HG03135 (cell line): ENCODE measurements around the gene ENOSF1.

Experiments
- ATAC-seq: cut with Tn5 transposase; IDR thresholded peaks from one replicate; pipeline ENCODE4 v1.9.1; 2021; ENCODE audit warnings: mild to moderate bottlenecking, moderate library complexity; ENCODE audit not compliant: unreplicated experiment

ENOSF1 gene

DNA sequence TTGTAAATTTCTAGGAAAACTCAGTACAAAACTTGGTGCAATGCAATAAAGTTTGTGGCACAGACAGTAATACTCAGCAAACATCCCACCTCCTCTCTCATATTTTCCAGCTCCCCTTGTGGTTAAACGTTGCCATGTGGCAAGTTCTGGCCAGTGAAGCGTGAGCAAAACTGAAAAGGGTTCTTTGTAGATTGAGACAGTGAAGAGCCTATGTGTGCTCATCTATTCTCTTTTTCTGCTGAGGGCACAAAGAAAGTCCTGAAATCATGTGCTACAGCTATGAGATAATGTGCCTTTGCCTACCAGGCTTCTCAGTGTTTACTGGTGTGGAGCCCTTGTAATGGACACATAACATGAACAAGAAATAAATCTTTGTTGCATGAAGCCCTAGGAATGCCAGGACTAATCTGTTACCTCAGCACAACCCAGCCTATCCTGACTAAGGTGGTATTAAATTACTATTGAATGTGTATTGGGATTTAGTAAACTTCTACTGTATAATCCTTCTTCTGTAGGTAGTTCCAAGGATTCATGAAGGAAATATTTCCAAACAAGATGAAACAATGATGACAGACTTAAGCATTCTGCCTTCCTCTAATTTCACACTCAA lies 67.9 kb downstream of the ENOSF1 start:
- ATAC-seq = no peak

DNA sequence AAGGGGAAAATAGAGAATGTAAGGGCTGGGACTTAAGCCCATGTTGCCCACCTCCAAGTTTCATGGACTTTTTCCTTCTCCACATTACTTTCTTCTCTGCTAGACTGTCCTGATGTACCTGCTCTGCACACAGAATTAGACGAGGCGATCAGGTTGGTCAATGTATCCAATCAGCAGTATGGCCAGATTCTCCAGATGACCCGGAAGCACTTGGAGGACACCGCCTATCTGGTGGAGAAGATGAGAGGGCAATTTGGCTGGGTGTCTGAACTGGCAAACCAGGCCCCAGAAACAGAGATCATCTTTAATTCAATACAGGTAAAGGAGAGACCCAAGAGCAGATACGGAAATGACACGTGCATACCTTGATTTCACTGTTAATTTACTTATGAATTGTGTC lies 71.2 kb downstream of the ENOSF1 start:
- ATAC-seq = no peak

DNA sequence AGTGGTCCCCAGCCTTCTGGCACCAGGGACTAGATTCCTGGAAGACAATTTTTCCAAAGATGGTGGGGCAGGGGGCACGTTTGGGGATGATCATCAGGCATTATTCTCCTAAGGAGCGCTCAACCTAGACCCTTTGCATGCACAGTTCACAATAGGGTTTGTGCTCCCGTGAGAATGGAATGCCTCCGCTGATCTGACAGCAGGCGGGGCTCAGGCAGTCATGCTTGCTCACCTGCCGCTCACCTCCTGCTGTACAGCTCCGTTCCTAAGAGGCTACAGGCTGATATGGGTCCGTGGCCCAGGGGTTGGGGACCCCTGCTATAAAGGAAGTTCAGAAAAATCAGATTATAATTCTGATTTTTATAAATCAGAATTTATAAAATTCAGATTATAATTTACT lies 77.3 kb downstream of the ENOSF1 start:
- no peak for ATAC-seq

DNA sequence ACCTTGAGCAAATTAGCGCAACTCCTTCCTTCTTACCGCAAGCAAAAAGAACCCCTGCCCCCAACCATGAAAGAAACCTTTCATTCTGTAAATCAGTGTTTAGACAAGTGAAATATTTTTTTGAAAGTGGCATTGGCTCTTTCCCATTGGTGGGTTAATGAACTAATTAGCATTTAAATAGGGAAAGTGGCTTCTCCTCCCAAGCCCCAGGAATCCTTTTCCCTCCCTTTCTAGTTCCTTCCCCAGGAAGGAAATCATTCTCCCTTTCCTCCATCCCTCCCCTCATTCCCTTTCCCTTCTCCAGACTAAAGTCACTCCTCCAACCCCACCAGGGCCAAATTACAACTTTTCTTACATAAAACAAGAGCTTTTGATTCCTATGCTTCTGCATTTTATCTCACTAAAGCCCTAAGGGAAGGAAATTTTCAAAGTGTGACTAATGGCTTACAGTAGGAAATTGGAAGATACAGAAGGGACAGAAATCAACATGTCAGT lies 77.8 kb downstream of the ENOSF1 start:
- no peak for ATAC-seq

DNA sequence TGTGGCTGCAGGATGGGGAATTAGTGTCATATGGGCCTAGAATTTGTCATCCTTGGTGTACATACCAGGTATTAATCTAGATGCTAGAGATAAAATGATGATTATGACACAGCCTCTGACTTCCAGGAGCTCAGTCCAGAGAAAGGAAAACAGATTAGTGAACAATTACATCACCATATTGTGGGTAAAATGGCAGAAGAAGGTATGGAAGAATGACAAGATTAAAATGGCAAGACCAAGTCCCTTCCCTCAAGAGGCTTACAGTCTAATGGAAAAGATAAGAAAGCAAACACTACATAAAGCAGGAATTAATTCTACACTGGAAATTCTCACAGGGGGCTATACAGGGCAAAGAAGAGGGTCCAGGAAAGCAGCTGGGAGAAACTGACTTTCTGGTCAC lies 80.9 kb downstream of the ENOSF1 start:
- ATAC-seq = no peak

DNA sequence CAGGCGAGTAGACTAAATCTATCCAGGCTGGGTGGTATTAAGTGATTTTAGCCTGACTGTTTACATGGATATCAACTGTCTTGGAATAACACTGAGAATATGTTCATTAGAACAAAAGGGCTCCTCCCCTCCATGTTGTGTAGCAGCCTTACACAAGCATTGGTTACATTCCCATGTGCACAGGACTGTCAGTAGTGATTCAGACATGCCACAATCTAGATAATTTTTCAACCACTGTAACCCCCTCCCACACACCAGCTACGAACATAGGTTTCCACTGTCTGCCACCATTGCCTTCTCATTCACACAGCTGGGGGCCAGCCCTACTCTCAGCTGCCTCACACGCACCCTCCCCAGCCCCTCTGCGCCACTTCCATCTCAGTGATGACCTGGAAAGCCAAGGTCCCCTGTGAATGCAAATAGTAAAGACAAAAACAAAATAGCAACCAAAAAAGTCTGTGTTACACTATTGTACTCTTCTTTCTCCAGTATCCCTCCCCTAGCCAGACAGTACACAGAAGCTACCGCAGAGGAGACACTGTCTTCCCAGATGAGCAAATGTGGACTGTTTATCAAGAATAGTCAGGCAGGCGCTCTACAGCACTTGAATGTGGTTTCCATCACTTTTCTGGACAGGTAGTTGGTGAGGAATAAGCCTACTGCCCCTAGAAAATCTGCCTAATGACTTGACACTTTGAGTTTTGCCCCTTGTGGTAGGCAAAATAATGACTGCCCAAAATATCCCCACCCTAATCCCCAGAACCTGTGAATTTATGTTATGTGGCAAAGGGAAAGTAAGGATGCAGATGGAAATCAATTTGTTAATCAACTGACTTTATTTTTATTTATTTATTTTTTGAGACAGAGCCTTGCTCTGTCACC lies 82.9 kb downstream of the ENOSF1 start:
- no peak for ATAC-seq

DNA sequence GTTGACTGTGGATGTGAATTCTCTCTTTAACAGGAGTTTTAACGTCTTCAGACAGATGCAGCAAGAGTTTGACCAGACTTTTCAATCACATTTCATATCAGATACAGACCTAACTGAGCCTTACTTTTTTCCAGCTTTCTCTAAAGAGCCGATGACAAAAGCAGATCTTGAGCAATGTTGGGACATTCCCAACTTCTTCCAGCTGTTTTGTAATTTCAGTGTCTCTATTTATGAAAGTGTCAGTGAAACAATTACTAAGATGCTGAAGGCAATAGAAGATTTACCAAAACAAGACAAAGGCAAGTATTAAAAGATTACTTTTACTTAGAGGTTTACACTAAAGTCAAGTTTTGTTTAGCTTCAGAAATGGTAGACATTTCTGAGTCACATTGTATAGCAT lies 85.2 kb downstream of the ENOSF1 start:
- ATAC-seq = no peak

DNA sequence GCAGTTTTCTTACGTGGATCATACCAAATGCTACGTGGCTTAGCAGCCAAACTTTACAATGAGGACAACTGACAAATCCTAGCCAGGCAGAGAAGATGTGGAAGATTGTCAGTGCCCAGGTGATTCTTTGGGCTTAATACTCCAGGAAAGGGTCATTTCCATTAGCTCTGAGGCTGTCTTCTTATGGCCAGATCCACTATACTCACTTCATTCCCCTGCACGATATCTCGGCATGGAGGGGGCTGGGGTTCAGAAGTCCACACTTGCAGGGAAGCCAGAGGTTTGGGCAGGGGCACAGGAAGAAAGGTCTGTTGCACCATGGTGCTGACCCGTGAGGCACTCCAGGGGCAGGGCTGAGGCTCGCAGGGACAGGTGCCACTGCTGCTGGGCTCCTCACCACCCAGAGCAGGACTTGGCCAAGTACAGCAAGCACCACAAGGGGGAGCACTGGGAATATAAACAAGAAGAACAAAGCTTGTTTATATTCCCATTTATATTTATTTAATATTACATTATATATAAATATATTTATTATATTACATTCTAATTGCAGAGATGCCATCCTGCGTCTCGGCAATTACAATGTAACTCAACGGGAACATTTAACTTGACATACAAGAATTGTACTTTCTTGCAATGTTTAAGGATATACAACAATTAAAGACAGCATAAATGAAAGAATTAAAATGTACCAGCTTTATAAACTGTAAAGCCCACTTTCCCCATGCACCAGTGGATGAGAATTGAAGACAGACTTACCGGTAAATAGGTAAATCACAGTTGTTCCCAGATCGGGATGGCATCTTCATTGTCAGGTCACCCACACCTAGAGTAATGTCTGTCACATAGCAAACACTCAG lies 88.4 kb downstream of the ENOSF1 start:
- peak; percentile 57 for ATAC-seq

DNA sequence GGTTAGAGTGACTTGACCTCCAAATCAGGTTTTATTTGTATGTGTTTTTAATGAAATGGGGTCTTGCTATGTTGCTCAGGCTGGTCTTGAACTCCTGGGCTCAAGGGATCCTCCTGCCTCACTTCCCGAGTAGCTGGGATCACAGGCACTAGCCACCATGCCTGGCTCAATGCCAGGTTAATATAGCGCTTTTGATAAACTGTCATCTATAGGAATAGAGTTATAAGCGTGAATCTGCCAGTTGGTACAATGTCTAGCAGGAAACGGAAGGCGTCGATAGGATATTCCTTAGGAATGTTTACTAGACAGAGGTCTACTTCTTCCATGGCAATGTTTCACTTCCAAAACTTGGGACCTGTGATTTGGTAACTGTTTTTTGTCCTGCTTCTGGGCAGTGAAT lies 90.1 kb downstream of the ENOSF1 start:
- ATAC-seq = no peak

DNA sequence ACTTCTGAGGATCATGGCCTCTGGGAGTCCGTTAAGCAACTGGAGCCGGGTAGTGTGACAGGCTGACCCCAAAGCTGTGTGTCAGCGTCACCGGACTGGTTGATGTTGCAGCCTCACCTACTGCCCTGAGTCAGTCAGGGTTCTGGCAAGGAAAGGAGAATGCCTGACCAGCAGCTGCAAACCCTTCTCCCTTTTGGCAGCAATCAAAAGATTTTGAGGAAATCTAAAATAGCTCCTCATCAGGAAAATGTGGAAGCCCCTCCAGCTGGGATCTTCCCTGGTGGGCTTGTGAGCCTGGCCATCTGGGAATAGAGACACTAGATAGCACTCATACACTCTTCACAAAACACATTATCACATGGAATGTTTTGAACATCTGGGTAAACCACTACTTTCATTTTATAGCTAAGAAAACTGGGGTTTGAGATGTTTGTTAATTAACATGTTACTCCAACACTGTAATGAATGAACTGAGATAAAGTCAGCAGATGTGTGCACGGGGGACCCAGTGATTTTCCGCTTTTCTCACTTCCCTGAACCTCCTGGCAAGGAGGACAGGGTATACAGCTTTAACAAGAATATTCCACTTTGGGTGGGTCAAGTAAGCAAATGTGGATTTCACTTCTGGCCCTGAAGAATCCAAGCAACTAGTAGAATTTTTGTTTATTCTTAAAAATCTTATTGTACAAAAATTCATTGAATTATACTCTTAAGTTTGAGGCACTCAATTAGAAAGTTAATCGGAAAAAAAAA lies 91.0 kb downstream of the ENOSF1 start:
- no peak for ATAC-seq
